ENCODE measurements around the gene GLT6D1.

GLT6D1 gene

GRCh38 chr9:135622415-135623020, 16.8 kb downstream of the GLT6D1 start:
- no peak for DNase-seq (ENCODE audit: low read depth)

GRCh38 chr9:135620558-135620957, 18.8 kb downstream of the GLT6D1 start:
- no peak for DNase-seq (ENCODE audit: low read depth)

GRCh38 chr9:135619599-135619886, 19.8 kb downstream of the GLT6D1 start:
- no peak for DNase-seq (ENCODE audit: low read depth)

GRCh38 chr9:135618866-135619598, 20.3 kb downstream of the GLT6D1 start:
- no peak for DNase-seq (ENCODE audit: low read depth)

GRCh38 chr9:135617991-135618411, 21.3 kb downstream of the GLT6D1 start:
- DNase-seq (ENCODE audit: low read depth), result no peak

GRCh38 chr9:135617538-135617900, 21.8 kb downstream of the GLT6D1 start:
- DNase-seq (ENCODE audit: low read depth), result no peak

GRCh38 chr9:135616619-135617537, 22.5 kb downstream of the GLT6D1 start:
- no peak for DNase-seq (ENCODE audit: low read depth)

- no peak for DNase-seq (ENCODE audit: low read depth)
These were observed 23.4 kb downstream of the GLT6D1 start for GRCh38 chr9:135615666-135616618.

GRCh38 chr9:135614821-135615665, 24.3 kb downstream of the GLT6D1 start:
- DNase-seq (ENCODE audit: low read depth), result no peak

GRCh38 chr9:135613946-135614805, 25.2 kb downstream of the GLT6D1 start:
- DNase-seq (ENCODE audit: low read depth), result no peak

- DNase-seq (ENCODE audit: low read depth), result no peak
These were observed 26.1 kb downstream of the GLT6D1 start for GRCh38 chr9:135612981-135613910.

GRCh38 chr9:135612437-135612836, 26.9 kb downstream of the GLT6D1 start:
- no peak for DNase-seq (ENCODE audit: low read depth)

GRCh38 chr9:135611875-135612209, 27.5 kb downstream of the GLT6D1 start:
- DNase-seq (ENCODE audit: low read depth), result no peak

GRCh38 chr9:135611142-135611874, 28.0 kb downstream of the GLT6D1 start:
- DNase-seq (ENCODE audit: low read depth), result no peak

GRCh38 chr9:135610290-135611141, 28.8 kb downstream of the GLT6D1 start:
- DNase-seq (ENCODE audit: low read depth), result no peak

- no peak for DNase-seq (ENCODE audit: low read depth)
These were observed 29.9 kb downstream of the GLT6D1 start for GRCh38 chr9:135609366-135609955.

- no peak for DNase-seq (ENCODE audit: low read depth)
These were observed 30.4 kb downstream of the GLT6D1 start for GRCh38 chr9:135608999-135609317.

All from CMK (cell line).